ENCODE data around the gene COG5.

COG5 gene

DNA sequence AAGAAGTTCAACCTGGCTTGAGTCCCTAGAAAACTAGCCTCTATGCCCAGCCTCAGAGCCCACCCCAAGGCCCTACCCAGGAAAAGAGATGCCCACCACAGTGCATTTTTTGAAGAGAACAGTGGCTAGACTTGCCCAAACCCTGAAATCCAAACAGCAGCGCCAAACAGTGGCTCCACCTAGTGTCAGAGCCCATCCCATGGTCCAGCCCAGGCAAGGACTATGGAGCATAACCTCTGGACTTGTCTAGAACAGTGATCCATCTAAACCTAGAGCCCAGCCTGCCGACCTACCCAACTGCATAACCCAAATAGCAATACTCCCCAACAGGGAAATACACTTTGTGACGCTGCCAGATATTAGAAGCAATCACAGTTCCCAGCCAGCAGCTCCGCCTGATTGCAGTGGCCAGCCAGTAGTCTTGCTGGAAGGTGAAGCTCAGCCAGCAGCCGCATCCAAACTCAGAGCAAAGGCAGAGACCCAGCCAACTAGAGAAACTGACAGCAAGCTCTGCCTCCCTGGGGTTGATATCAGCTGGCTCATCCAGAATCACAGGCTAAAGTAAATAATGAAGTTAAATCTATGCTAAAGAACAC is 350.4 kb downstream of the COG5 start:
- H3K27ac ChIP-seq (ENCODE audit: extremely low read depth, low read depth, low read length), result no peak overlapping the region
- H3K9me3 ChIP-seq (ENCODE audit: control insufficient read depth, insufficient read depth, low read depth, low read length), result no peaks in the 10 kb centered on the region
- H3K4me1 ChIP-seq (ENCODE audit: control insufficient read depth, insufficient read depth, low read length), result no peaks in the 10 kb centered on the region
- POLR2A ChIA-PET, result no interaction called here
- H3K36me3 ChIP-seq (ENCODE audit: control insufficient read depth in 2 of 2, insufficient read depth in 1 of 2, low read length in 2 of 2), result no peaks in the 10 kb centered on the region
- H3K4me3 ChIP-seq (ENCODE audit: low read depth, low read length), result no peak overlapping the region
- CTCF ChIA-PET, result no interaction called here
- TF ChIP-seq GLIS1 (tag by site-specific recombination; IDR thresholded peaks at IDR 0.05) (no peak), KLF9 (tag by site-specific recombination; IDR thresholded peaks at IDR 0.05; ENCODE audit: low read depth) (no peak), GFI1B (tag by site-specific recombination; IDR thresholded peaks at IDR 0.05) (no peak)

DNA sequence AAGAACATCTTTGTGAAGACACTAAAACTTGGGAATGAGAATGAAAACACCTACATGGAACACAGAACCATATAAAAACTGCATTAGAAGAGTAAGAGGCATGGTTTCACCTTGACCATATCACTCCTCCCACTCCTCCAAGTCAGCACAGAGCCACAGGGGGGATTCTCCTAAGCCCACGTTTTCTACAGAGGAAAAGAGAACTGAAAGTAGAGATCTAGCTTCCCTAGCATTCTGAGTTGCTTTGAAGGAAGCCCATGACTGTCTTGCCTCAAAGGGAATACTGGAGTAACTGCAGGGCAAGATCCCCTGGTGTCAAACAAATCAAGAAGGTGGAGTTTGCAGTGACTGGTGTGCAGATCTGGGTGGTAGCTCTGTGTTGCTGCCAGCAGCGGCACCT is 351.0 kb downstream of the COG5 start:
- H3K9me3 ChIP-seq (ENCODE audit: control insufficient read depth, insufficient read depth, low read depth, low read length), result no peaks in the 10 kb centered on the region
- ChIA-PET CTCF (interaction anchor here (0.8 to 1.6 kb wide), 2 partner anchors 10 to 662 kb away, joined by 3 to 8 read pairs; no protein-coding TSS in a partner anchor), POLR2A (no interaction called here)
- no peaks in the 10 kb centered on the region for H3K4me1 ChIP-seq (ENCODE audit: control insufficient read depth, insufficient read depth, low read length)
- H3K4me3 ChIP-seq (ENCODE audit: low read depth, low read length), result no peak overlapping the region
- no peaks in the 10 kb centered on the region for H3K36me3 ChIP-seq (ENCODE audit: control insufficient read depth in 2 of 2, insufficient read depth in 1 of 2, low read length in 2 of 2)
- TF ChIP-seq ZNF629 (tag by site-specific recombination; IDR thresholded peaks at IDR 0.05) (no peak), ZNF600 (tag by site-specific recombination; IDR thresholded peaks at IDR 0.05) (no peak), ZNF621 (tag by site-specific recombination; IDR thresholded peaks at IDR 0.05) (no peak), ZSCAN30 (tag by site-specific recombination; IDR thresholded peaks at IDR 0.05) (no peak), ZNF121 (tag by site-specific recombination; IDR thresholded peaks at IDR 0.05) (no peak), ZNF10 (tag by site-specific recombination; IDR thresholded peaks at IDR 0.05) (no peak), REPIN1 (tag by site-specific recombination; IDR thresholded peaks at IDR 0.05; ENCODE audit: low read depth) (no peak), ZNF843 (tag by site-specific recombination; IDR thresholded peaks at IDR 0.05) (no peak), ZFHX2 (tag by site-specific recombination; conservative IDR thresholded peaks at IDR 0.05) (peak; percentile 25; the same call in 1 of the 2 replicates), ZNF548 (tag by site-specific recombination; IDR thresholded peaks at IDR 0.05) (no peak), EGR2 (tag by site-specific recombination; IDR thresholded peaks at IDR 0.05; ENCODE audit: low read depth) (peak; percentile 57; the same call in 1 of the 2 replicates), MZF1 (tag by site-specific recombination; IDR thresholded peaks at IDR 0.05; ENCODE audit: borderline replicate concordance) (no peak)
- TF ChIP-seq, protein P1, sequence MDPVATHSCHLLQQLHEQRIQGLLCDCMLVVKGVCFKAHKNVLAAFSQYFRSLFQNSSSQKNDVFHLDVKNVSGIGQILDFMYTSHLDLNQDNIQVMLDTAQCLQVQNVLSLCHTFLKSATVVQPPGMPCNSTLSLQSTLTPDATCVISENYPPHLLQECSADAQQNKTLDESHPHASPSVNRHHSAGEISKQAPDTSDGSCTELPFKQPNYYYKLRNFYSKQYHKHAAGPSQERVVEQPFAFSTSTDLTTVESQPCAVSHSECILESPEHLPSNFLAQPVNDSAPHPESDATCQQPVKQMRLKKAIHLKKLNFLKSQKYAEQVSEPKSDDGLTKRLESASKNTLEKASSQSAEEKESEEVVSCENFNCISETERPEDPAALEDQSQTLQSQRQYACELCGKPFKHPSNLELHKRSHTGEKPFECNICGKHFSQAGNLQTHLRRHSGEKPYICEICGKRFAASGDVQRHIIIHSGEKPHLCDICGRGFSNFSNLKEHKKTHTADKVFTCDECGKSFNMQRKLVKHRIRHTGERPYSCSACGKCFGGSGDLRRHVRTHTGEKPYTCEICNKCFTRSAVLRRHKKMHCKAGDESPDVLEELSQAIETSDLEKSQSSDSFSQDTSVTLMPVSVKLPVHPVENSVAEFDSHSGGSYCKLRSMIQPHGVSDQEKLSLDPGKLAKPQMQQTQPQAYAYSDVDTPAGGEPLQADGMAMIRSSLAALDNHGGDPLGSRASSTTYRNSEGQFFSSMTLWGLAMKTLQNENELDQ (tag by site-specific recombination; IDR thresholded peaks at IDR 0.05; ENCODE audit: low read depth), result no peak
- no peak overlapping the region for H3K27ac ChIP-seq (ENCODE audit: extremely low read depth, low read depth, low read length)

- peaks cover 0 to 10% of the 10 kb centered on the region in 2 experiments; a peak in 1 of 3 replicates for H3K36me3 ChIP-seq (ENCODE audit: control insufficient read depth in 2 of 2, insufficient read depth in 1 of 2, low read length in 2 of 2)
- H3K9me3 ChIP-seq (ENCODE audit: control insufficient read depth, insufficient read depth, low read depth, low read length), result no peaks in the 10 kb centered on the region
- ChIA-PET POLR2A (no interaction called here), CTCF (interaction anchor here (0.5 kb wide), 1 partner anchor 388 kb away, joined by 3 read pairs; no protein-coding TSS in a partner anchor)
- H3K4me1 ChIP-seq (ENCODE audit: control insufficient read depth, insufficient read depth, low read length), result no peaks in the 10 kb centered on the region
- H3K4me3 ChIP-seq (ENCODE audit: low read depth, low read length), result no peak overlapping the region
- no peak overlapping the region for H3K27ac ChIP-seq (ENCODE audit: extremely low read depth, low read depth, low read length)
- TF ChIP-seq ZNF37A (tag by site-specific recombination; IDR thresholded peaks at IDR 0.05) (no peak), ZNF221 (tag by site-specific recombination; IDR thresholded peaks at IDR 0.05; ENCODE audit: borderline replicate concordance) (no peak), ZBTB48 (tag by site-specific recombination; IDR thresholded peaks at IDR 0.05) (no peak), ZNF521 (tag by site-specific recombination; IDR thresholded peaks at IDR 0.05) (no peak), ZNF776 (tag by site-specific recombination; IDR thresholded peaks at IDR 0.05; ENCODE audit: borderline replicate concordance) (no peak), MYNN (tag by site-specific recombination; IDR thresholded peaks at IDR 0.05; ENCODE audit: borderline replicate concordance) (no peak), KLF16 (tag by site-specific recombination; IDR thresholded peaks at IDR 0.05) (no peak), ZNF354C (tag by site-specific recombination; IDR thresholded peaks at IDR 0.05; ENCODE audit: borderline replicate concordance, low read depth) (no peak), ZNF248 (tag by site-specific recombination; IDR thresholded peaks at IDR 0.05) (no peak), ZNF530 (tag by site-specific recombination; IDR thresholded peaks at IDR 0.05; ENCODE audit: low read depth) (no peak), SCRT2 (tag by site-specific recombination; IDR thresholded peaks at IDR 0.05) (no peak), SP7 (tag by site-specific recombination; IDR thresholded peaks at IDR 0.05) (no peak), ZNF544 (tag by site-specific recombination; IDR thresholded peaks at IDR 0.05) (no peak), KLF1 (tag by site-specific recombination; IDR thresholded peaks at IDR 0.05) (no peak), MEIS1 (CRISPR knock-in tag; IDR thresholded peaks at IDR 0.05; ENCODE audit: borderline replicate concordance) (no peak), ZNF416 (tag by site-specific recombination; IDR thresholded peaks at IDR 0.05) (no peak)
- TF ChIP-seq, protein P2, sequence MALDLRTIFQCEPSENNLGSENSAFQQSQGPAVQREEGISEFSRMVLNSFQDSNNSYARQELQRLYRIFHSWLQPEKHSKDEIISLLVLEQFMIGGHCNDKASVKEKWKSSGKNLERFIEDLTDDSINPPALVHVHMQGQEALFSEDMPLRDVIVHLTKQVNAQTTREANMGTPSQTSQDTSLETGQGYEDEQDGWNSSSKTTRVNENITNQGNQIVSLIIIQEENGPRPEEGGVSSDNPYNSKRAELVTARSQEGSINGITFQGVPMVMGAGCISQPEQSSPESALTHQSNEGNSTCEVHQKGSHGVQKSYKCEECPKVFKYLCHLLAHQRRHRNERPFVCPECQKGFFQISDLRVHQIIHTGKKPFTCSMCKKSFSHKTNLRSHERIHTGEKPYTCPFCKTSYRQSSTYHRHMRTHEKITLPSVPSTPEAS (tag by site-specific recombination; IDR thresholded peaks at IDR 0.05), result no peak
Measured at GRCh38 chr7:107210400-107210799, 353.3 kb downstream of the COG5 start.

All from HEK293 (cell line).